HUES64 (cell line): ENCODE results near the gene PRAMEF1.
"Not testable (repeated sequence)": the region's sequence is repeated elsewhere in the genome, so short reads cannot be mapped to it uniquely, and the experiment has no call there.

Experiments used
- H3K27ac ChIP-seq: 2 replicates; pipeline ENCODE4 v1.7.0; 2013; ENCODE audit warnings: low read depth, low read length, inconsistent platforms
- H3K27me3 ChIP-seq: 2 replicates; pipeline ENCODE4 v1.6.1; 2013; ENCODE audit warnings: mild to moderate bottlenecking, low read length; ENCODE audit not compliant: insufficient read depth
- H3K36me3 ChIP-seq: 2 replicates; pipeline ENCODE4 v1.6.1; 2013; ENCODE audit warnings: mild to moderate bottlenecking, low read length; ENCODE audit not compliant: insufficient read depth
- H3K4me1 ChIP-seq: 2 replicates; pipeline ENCODE4 v1.6.1; 2013; ENCODE audit warnings: mild to moderate bottlenecking, low read length, moderate library complexity; ENCODE audit not compliant: insufficient read depth
- H3K4me3 ChIP-seq: 2 replicates; pipeline ENCODE4 v1.5.1; 2013; ENCODE audit warnings: mild to moderate bottlenecking, low read length, moderate library complexity
- H3K9ac ChIP-seq: 2 replicates; pipeline ENCODE4 v1.6.1; 2013; ENCODE audit warnings: mild to moderate bottlenecking, low read depth, low read length
- H3K9me3 ChIP-seq: 2 replicates; pipeline ENCODE4 v1.6.1; 2013; ENCODE audit warnings: low read depth, low read length; ENCODE audit not compliant: insufficient read depth
- WGBS: fragments of 150-250, 120-280 bp; methylation state at CpG from one replicate; pipeline ENCODE4 v1.1.7; 2013; ENCODE audit warnings: missing lambda C conversion rate; 5-methylcytosine and 5-hydroxymethylcytosine counted together

PRAMEF1 gene

DNA sequence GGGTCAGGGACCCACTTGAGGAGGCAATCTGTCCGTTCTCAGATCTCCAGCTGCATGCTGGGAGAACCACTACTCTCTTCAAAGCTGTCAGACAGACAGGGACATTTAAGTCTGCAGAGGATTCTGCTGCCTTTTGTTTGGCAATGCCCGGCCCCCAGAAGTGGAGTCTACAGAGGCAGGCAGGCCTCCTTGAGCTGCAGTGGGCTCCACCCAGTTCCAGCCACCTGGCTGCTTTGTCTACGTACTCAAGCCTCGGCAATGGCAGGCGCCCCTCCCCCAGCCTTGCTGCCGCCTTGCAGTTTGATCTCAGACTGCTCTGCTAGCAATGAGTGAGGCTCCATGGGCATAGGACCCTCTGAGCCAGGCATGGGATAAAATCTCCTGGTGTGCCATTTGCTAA lies 27.9 kb downstream of the PRAMEF1 start:
- H3K27me3 ChIP-seq, H3K27ac ChIP-seq, H3K4me1 ChIP-seq, H3K36me3 ChIP-seq, H3K4me3 ChIP-seq, H3K9ac ChIP-seq: not testable (repeated sequence)
- peaks cover 18% of the 10 kb centered on the region for H3K9me3 ChIP-seq
- 73% methylated on average over 6 of the region's 6 CpGs for WGBS

DNA sequence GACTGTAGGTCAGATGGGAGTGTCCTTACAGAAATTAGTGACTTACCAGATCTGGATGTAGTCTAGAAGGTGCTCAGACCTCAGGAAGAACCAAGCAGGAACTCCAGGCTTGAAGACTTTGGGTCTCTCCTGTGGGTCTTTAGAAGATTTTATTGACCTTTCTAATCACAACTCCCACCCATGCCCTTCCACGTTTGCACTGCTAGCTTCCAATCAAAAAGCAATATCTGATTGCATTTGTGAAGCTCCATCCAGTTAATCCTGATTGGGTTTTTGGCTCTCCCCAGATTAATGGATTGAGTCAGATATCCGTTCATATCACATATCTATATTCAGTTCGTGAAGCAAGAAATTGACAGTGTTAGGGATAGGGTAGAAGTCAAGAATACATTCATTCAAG lies 40.1 kb downstream of the PRAMEF1 start, which contains the start of gene PRAMEF11:
Gene PRAMEF11, minus strand, starts transcription at position 101 of the 400 bp plus-strand sequence. CDS start 2,621 bp downstream, outside the sequence.
- not testable (repeated sequence) for H3K4me1 ChIP-seq, H3K4me3 ChIP-seq, H3K9ac ChIP-seq, H3K27ac ChIP-seq, H3K27me3 ChIP-seq, H3K36me3 ChIP-seq
- peaks cover 12% of the 10 kb centered on the region; the same call in 1 of the 2 replicates for H3K9me3 ChIP-seq
- 33% methylated on average over 2 of the region's 3 CpGs for WGBS

DNA sequence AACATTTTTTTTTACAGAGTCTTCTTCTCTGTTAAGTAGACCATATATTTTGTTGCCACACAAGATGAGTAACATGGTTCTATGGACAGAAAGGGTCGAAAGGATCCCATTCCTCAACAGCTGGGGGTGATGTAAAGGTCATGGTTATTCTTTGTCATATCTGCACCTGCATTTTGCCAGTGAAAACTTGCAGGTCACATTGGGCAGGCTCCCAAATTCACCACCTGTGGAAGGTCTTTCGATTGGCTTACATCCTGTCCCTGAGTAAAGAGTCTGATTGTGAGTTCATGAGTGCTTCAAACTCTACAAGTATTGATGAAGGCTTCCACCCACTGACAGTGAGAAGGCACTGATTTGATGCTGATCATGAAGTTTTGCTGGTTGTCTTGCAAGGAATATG lies 42.1 kb downstream of the PRAMEF1 start:
- not testable (repeated sequence) for H3K4me3 ChIP-seq, H3K27ac ChIP-seq, H3K36me3 ChIP-seq, H3K4me1 ChIP-seq, H3K9ac ChIP-seq, H3K27me3 ChIP-seq
- WGBS: 56% methylated on average over 2 of the region's 2 CpGs
- peaks cover 22% of the 10 kb centered on the region for H3K9me3 ChIP-seq
